Ovary (tissue), 9 donors: Measurements from ENCODE around the gene RPS6KA3. TPM values are rescaled to one million over a fixed set of nuclear protein-coding genes. Genes with fewer than 3 reads are reported as not detected.

ENCODE experiments used
- DNase-seq, 5 donors: peaks; one replicate each; pipeline ENCODE4 v3.0.0-alpha.2; 2019 to 2020
- H3K27ac ChIP-seq, 2 donors: fragments of 200-600 bp; one replicate each; pipeline versions ENCODE4 v1.5.1 to v1.8.0; 2019 to 2022
- H3K27me3 ChIP-seq: fragments of 200-600 bp; one replicate; pipeline ENCODE4 v1.8.0; 2022
- H3K36me3 ChIP-seq: fragments of 200-600 bp; sonication (generic); one replicate; pipeline ENCODE4 v1.5.1; 2019
- H3K4me1 ChIP-seq: one replicate; pipeline ENCODE4 v1.8.1; 2013; ENCODE audit warnings: mild to moderate bottlenecking, moderate library complexity; ENCODE audit not compliant: insufficient read depth
- H3K4me3 ChIP-seq: fragments of 200-600 bp; sonication (generic); one replicate; pipeline ENCODE4 v1.5.1; 2017
- H3K9me3 ChIP-seq, 2 donors: fragments of 200-600 bp in 1 of 2; sonication (generic) in 1 of 2; one replicate each; pipeline versions ENCODE4 v1.5.1 to v1.8.1; 2013 to 2019; ENCODE audit warnings: mild to moderate bottlenecking in 1 of 2, moderate library complexity in 1 of 2
- EP300 ChIP-seq: sonication (generic); formaldehyde crosslinking; IDR thresholded peaks from one replicate; pipeline ENCODE4 v1.6.1; 2017; ENCODE audit warnings: antibody characterized with exemption
- POLR2A ChIP-seq: fragments of 450-650 bp; IDR thresholded peaks from one replicate; pipeline ENCODE4 v1.6.1; 2017; ENCODE audit warnings: antibody characterized with exemption, mild to moderate bottlenecking, moderate library complexity
- WGBS, 3 donors: extraction: QIAGEN DNeasy Blood & Tissue Kit in 1 of 3; methylation state at CpG; one replicate each; pipeline versions ENCODE4 v1.1.5 to v1.1.7; 2013 to 2017; 5-methylcytosine and 5-hydroxymethylcytosine counted together
- intact Hi-C, 4 donors: fragments of 100-400 bp; cut with DNase I; formaldehyde crosslinking; loops; one replicate each; pipeline versions ENCODE4 v1.11.0 to v1.15.1; 2022 to 2023
- polyA plus RNA-seq, 2 donors: library from polyadenylated mRNA; stranded (reverse); fragments of 200-250 nt in 1 of 2; fragments of 350-450 nt in 1 of 2; fragmentation: Illumina TruSeq in 1 of 2; extraction: RNeasy Lipid Tissue Mini Kit (QIAGEN cat#74804) in 1 of 2; gene quantifications; one replicate each; pipeline ENCODE4 v1.2.3, GENCODE V29; 2013 to 2014
- total RNA-seq, 7 donors: library from RNA; depleted of rRNA in 2 of 7; stranded (reverse); fragments of >200 nt in 2 of 7; fragmentation: NEBNext Ultra II Directional in 3 of 7; extraction: Animal tissue kit (Norgen Biotek cat#: 25700) in 3 of 7; gene quantifications; one replicate each; pipeline versions ENCODE4 v1.1.0 to v1.2.4, GENCODE V29; 2016 to 2023
- TF ChIP-seq, protein P1 (sequence below), 3 donors: fragments of 450-650 bp in 2 of 3; fragments of 200-600 bp in 1 of 3; IDR thresholded peaks; one replicate each; pipeline versions ENCODE4 v1.5.1 to v1.8.0; 2016 to 2022; ENCODE audit warnings: antibody characterized with exemption in 3 of 3, mild to moderate bottlenecking in 1 of 3
- donor health status: DM: no; HTN: no; CAD: no; lungs with moderate emphysema.
- donor health status: DM: no; HTN: no; CAD: no.
- donor health status: Bipolar disorder and iron deficiency.
- donor health status: DM: yes; HTN: yes; CAD: no.
- donor health status: DM: no; HTN: no; CAD: no.
- donor health status: DM: yes; HTN: yes; CAD: no.

The RPS6KA3 gene
- total and polyA plus RNA-seq, 9 donors = 10.1 to 30.3 (median 26.6) TPM

DNA sequence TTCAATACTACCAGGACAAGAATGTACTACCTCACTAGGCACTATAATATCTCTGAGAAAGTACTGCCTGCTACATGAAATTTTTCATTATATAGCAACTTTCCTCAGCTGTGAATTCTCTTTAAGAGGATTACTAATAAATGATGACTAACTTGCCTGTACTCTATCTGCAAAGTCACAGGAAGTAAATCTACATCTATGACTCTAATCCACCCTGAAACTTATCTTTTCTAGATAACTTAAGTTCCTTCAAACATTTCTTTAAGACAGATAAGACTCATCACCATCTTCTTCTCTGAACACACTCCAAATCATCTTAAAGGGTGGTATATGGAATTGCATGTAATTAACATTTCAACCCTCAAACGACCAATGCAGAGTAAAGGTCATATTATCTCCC is 28.8 kb downstream of the RPS6KA3 start:
- no peak overlapping the region for H3K4me3 ChIP-seq

GRCh38 chrX:20235755-20236154 is 31.0 kb downstream of the RPS6KA3 start:
- Histone ChIP-seq H3K27ac (no peak overlapping the region), H3K27me3 (no peaks in the 10 kb centered on the region), H3K9me3 (no peaks in the 10 kb centered on the region), H3K4me3 (no peak overlapping the region), H3K4me1 (no peaks in the 10 kb centered on the region), H3K36me3 (no peaks in the 10 kb centered on the region)
- TF ChIP-seq, protein P1, sequence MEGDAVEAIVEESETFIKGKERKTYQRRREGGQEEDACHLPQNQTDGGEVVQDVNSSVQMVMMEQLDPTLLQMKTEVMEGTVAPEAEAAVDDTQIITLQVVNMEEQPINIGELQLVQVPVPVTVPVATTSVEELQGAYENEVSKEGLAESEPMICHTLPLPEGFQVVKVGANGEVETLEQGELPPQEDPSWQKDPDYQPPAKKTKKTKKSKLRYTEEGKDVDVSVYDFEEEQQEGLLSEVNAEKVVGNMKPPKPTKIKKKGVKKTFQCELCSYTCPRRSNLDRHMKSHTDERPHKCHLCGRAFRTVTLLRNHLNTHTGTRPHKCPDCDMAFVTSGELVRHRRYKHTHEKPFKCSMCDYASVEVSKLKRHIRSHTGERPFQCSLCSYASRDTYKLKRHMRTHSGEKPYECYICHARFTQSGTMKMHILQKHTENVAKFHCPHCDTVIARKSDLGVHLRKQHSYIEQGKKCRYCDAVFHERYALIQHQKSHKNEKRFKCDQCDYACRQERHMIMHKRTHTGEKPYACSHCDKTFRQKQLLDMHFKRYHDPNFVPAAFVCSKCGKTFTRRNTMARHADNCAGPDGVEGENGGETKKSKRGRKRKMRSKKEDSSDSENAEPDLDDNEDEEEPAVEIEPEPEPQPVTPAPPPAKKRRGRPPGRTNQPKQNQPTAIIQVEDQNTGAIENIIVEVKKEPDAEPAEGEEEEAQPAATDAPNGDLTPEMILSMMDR (IDR thresholded peaks at IDR 0.05) = no peak
- no peak for TF ChIP-seq POLR2A
- TF ChIP-seq EP300 = no peak
- no peak for DNase-seq
- intact Hi-C loops = no loop called here

More for the DNA sequence above, 28.8 kb downstream of the RPS6KA3 start:
- WGBS, 3 donors = 30 to 46% (median 38%) methylated on average over 1 of the region's 1 CpG
- no peaks in the 10 kb centered on the region for H3K4me1 ChIP-seq
- no peaks in the 10 kb centered on the region for H3K9me3 ChIP-seq
- DNase-seq = no peak
- intact Hi-C loops = no loop called here
- H3K36me3 ChIP-seq = no peaks in the 10 kb centered on the region
- TF ChIP-seq EP300 (no peak), POLR2A (no peak)
- TF ChIP-seq, protein P1 (IDR thresholded peaks at IDR 0.05) = no peak
- H3K27me3 ChIP-seq = no peaks in the 10 kb centered on the region
- no peak overlapping the region for H3K27ac ChIP-seq

GRCh38 chrX:20233336-20233735 is 33.4 kb downstream of the RPS6KA3 start:
- intact Hi-C loops = no loop called here
- TF ChIP-seq, protein P1 (IDR thresholded peaks at IDR 0.05) = no peak
- Histone ChIP-seq H3K4me1 (no peaks in the 10 kb centered on the region), H3K9me3 (no peaks in the 10 kb centered on the region), H3K36me3 (no peaks in the 10 kb centered on the region), H3K27me3 (no peaks in the 10 kb centered on the region), H3K27ac (no peak overlapping the region), H3K4me3 (no peak overlapping the region)
- no peak for DNase-seq
- 56 to 62% (median 60%) methylated on average over 2 of the region's 2 CpGs for WGBS, 3 donors

DNA sequence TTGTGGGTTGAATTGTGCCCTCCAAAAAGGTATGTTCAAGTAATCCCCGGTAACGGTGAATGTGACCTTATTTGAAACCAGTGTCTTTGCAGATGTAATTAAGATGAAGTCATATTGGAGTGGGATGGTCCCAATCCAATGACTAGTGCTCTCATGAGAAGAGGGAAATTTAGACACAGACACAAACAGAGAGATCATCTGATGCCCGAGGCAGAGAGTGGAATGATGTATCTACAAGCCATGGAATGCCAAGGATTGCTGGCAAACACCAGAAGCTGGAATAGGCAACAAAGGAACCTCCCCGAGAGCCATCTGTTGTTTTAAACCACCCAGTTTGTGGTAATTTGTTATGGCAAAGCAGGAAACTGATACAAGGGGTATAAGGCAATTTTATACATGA is 35.1 kb downstream of the RPS6KA3 start:
- TF ChIP-seq POLR2A (no peak), EP300 (no peak)
- TF ChIP-seq, protein P1 (IDR thresholded peaks at IDR 0.05) = no peak
- Histone ChIP-seq H3K9me3 (no peaks in the 10 kb centered on the region), H3K4me3 (no peak overlapping the region), H3K36me3 (no peaks in the 10 kb centered on the region), H3K27ac (no peak overlapping the region), H3K27me3 (no peaks in the 10 kb centered on the region), H3K4me1 (no peaks in the 10 kb centered on the region)
- DNase-seq = no peak
- intact Hi-C loops = no loop called here
- WGBS, 3 donors = 73 to 86% (median 78%) methylated on average over 4 of the region's 4 CpGs

DNA sequence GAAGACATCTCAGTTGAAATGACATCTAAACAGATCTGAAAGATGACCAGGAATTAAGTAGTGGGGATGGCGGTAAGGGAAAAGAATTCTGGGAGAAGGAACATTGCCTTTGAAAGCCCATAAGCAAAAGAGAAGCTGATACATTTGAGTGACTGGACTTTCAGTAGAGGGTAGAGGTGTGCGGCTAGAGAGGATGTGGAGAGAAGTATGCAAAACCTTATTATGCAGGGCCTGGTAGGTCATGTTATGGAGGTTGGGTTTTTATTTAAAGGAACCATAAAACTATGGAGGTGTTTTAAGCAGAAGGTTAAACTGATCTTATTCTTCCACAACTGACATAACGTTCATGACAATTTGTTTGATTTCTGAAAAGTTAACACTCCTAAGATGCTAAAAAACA is 36.3 kb downstream of the RPS6KA3 start:
- TF ChIP-seq EP300 = no peak
- TF ChIP-seq, protein P1 (IDR thresholded peaks at IDR 0.05) = no peak
- no peak for TF ChIP-seq POLR2A
- Histone ChIP-seq H3K27me3 (no peaks in the 10 kb centered on the region), H3K9me3 (no peaks in the 10 kb centered on the region), H3K4me1 (no peaks in the 10 kb centered on the region), H3K36me3 (no peaks in the 10 kb centered on the region), H3K4me3 (no peak overlapping the region), H3K27ac (no peak overlapping the region)
- WGBS, 3 donors = 83 to 88% (median 85%) methylated on average over 3 of the region's 3 CpGs
- intact Hi-C loops = no loop called here
- DNase-seq = no peak
